Testis (tissue), 3 donors: ENCODE results near the gene IMP4. TPM values are rescaled to one million over a fixed set of nuclear protein-coding genes. Genes with fewer than 3 reads are reported as not detected.

ENCODE experiments used
- DNase-seq: peaks from one replicate; pipeline ENCODE4 v3.0.0-alpha.2; 2019
- H3K27ac ChIP-seq, 2 donors: fragments of 200-600 bp; sonication (generic); one replicate each; pipeline ENCODE4 v1.5.1; 2019
- H3K27me3 ChIP-seq: fragments of 200-600 bp; sonication (generic); one replicate; pipeline ENCODE4 v1.5.1; 2019
- H3K36me3 ChIP-seq: fragments of 200-600 bp; sonication (generic); one replicate; pipeline ENCODE4 v1.5.1; 2017; ENCODE audit warnings: low read depth; ENCODE audit errors: missing control alignments
- H3K4me1 ChIP-seq: fragments of 200-600 bp; sonication (generic); one replicate; pipeline ENCODE4 v1.5.1; 2019
- H3K4me3 ChIP-seq, 2 donors: fragments of 200-600 bp; sonication (generic); one replicate each; pipeline ENCODE4 v1.5.1; 2017 to 2019
- H3K9me3 ChIP-seq: fragments of 200-600 bp; sonication (generic); one replicate; pipeline ENCODE4 v1.5.1; 2017
- CTCF ChIP-seq, 3 experiments: fragments of 450-650 bp in 2 of 3; fragments of 200-600 bp in 1 of 3; sonication (generic) in 1 of 3; IDR thresholded peaks; one replicate each; pipeline ENCODE4 v1.5.1; 2016 to 2019; ENCODE audit warnings: antibody characterized with exemption in 3 of 3, mild to moderate bottlenecking in 2 of 3, moderate library complexity in 1 of 3
- POLR2A ChIP-seq: fragments of 450-650 bp; IDR thresholded peaks from one replicate; pipeline ENCODE4 v1.6.1; 2017; ENCODE audit warnings: antibody characterized with exemption, mild to moderate bottlenecking, moderate library complexity
- WGBS, 2 donors: methylation state at CpG; one replicate each; pipeline ENCODE4 v1.1.5; 2018; 5-methylcytosine and 5-hydroxymethylcytosine counted together
- intact Hi-C: fragments of 100-400 bp; cut with DNase I; formaldehyde crosslinking; loops from one replicate; pipeline ENCODE4 v1.15.1; 2023; ENCODE audit warnings: low total_unique reads
- polyA plus RNA-seq: library from polyadenylated mRNA; stranded (reverse); fragments of 350-450 nt; fragmentation: Illumina TruSeq; extraction: RNeasy Lipid Tissue Mini Kit (QIAGEN cat#74804); gene quantifications from one replicate; pipeline ENCODE4 v1.2.3, GENCODE V29; 2014; ENCODE audit warnings: low read depth, low replicate concordance; ENCODE audit not compliant: insufficient read depth
- total RNA-seq, 2 donors: library from RNA; depleted of rRNA; stranded (reverse); fragments of >200 nt; gene quantifications; one replicate each; pipeline ENCODE4 v1.2.3, GENCODE V29; 2016

The IMP4 gene
- total and polyA plus RNA-seq, 3 donors from 2014 or later, result 57.1 to 109 (median 103) TPM

DNA sequence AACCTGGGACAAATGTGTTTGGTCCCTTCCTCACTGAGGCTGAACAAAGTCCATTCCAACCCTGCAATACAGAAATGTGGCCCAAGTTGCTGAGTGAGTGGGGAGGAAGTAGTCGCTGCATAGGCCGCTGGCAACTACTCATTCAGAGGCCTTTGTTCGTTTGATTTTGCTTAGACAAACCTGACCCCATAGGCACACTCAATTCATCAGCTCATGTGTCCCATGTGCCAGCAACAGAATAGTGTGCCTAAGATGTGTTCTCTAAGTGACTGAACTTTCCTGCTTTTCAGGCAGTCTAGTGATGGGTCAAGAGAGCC lies 36.2 kb downstream of the IMP4 start:
- DNase-seq, result no peak
- intact Hi-C loops, result no loop called here
- WGBS, 2 donors, result 91% methylated on average over 3 of the region's 3 CpGs
- H3K27me3 ChIP-seq, result no peaks in the 10 kb centered on the region
- no peak overlapping the region for H3K4me3 ChIP-seq
- H3K36me3 ChIP-seq, result no peaks in the 10 kb centered on the region
- TF ChIP-seq POLR2A, result no peak
- TF ChIP-seq CTCF (IDR thresholded peaks at IDR 0.05), result no peak
- H3K9me3 ChIP-seq, result no peaks in the 10 kb centered on the region
- no peak overlapping the region for H3K27ac ChIP-seq
- peaks cover 10% of the 10 kb centered on the region for H3K4me1 ChIP-seq

GRCh38 chr2:130380096-130380934 lies 37.6 kb downstream of the IMP4 start:
- Histone ChIP-seq H3K9me3 (no peaks in the 10 kb centered on the region), H3K4me1 (peaks cover 10% of the 10 kb centered on the region), H3K27me3 (no peaks in the 10 kb centered on the region), H3K4me3 (no peak overlapping the region), H3K36me3 (no peaks in the 10 kb centered on the region), H3K27ac (no peak overlapping the region)
- WGBS, 2 donors, result 84 to 87% methylated on average over 9 to 11 of the region's 11 CpGs
- no peak for TF ChIP-seq POLR2A
- no peak for TF ChIP-seq CTCF (IDR thresholded peaks at IDR 0.05)
- intact Hi-C loops, result no loop called here
- DNase-seq, result no peak

GRCh38 chr2:130381145-130381544 lies 38.4 kb downstream of the IMP4 start:
- no peak for TF ChIP-seq POLR2A
- no peak for TF ChIP-seq CTCF (IDR thresholded peaks at IDR 0.05)
- Histone ChIP-seq H3K27me3 (no peaks in the 10 kb centered on the region), H3K9me3 (no peaks in the 10 kb centered on the region), H3K4me1 (peaks cover 13% of the 10 kb centered on the region), H3K36me3 (no peaks in the 10 kb centered on the region), H3K27ac (no peak overlapping the region), H3K4me3 (no peak overlapping the region)
- intact Hi-C loops, result no loop called here
- WGBS, 2 donors, result 89 to 91% methylated on average over 4 of the region's 4 CpGs
- no peak for DNase-seq

DNA sequence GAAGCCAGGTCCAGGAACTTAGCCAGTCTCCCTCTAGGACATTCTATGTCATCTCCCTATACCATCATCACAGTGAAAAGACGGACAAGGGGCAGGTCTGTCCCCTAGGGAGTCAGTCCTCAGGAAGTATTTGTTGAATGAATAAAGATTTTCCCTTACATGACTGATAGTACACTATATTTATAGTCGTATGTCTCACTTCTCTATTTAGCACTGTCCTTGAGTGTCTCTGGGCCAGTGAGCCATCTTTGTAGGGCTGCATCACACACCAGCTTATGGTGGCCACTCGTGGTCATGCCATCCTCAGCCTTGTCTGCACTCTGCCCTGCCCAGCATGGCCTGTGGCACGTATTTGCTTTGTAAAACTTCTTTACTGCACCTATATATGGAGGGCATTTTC lies 38.9 kb downstream of the IMP4 start:
- H3K27ac ChIP-seq, result no peak overlapping the region
- DNase-seq, result no peak
- 87 to 94% methylated on average over 4 of the region's 4 CpGs for WGBS, 2 donors
- intact Hi-C loops, result no loop called here
- H3K27me3 ChIP-seq, result no peaks in the 10 kb centered on the region
- H3K9me3 ChIP-seq, result no peaks in the 10 kb centered on the region
- no peaks in the 10 kb centered on the region for H3K36me3 ChIP-seq
- TF ChIP-seq POLR2A (no peak), CTCF (IDR thresholded peaks at IDR 0.05) (no peak)
- H3K4me3 ChIP-seq, result no peak overlapping the region
- H3K4me1 ChIP-seq, result peaks cover 17% of the 10 kb centered on the region
